ENCODE results near the gene POLR3H. TPM values are rescaled to one million over a fixed set of nuclear protein-coding genes. Genes with fewer than 3 reads are reported as not detected.

The POLR3H gene
- total RNA-seq, 1 donor from 2014 or later, result 15.8 TPM

DNA sequence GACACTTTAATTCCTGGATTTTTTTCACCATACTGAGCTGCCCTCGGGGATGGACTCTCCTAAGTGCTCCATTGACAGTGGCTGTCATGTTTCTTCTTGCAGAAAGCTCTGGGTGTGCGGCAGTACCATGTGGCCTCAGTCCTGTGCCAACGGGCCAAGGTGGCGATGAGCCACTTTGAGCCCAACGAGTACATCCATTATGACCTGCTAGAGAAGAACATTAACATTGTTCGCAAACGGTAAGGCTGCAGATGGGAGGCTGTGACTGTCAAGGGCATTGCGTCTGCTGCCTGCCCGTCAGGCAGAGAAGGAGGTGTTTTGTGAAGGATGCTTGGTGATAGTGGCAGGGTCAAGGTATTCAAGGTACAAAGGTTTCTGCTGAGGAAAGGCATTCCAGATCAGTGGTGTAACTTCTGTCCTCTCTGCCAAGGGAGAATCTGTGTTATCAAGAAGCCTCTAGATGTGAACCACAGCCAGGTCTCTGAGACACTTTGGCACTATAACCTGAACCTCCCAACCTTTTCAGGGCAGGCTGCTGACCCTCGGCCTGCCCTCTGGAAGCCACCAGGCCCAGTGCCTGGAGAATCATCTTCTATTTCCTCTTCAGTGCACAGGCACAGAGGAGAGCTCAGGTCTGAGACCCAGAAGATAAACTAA, 44.5 kb downstream of the POLR3H start:
- Histone ChIP-seq H3K4me1 (peaks cover 98% of the 10 kb centered on the region), H3K27me3 (ENCODE audit: low read depth) (no peaks in the 10 kb centered on the region), H3K27ac (replicated peaks) (peak overlapping the region; percentile 76), H3K9me3 (replicated peaks) (no peaks in the 10 kb centered on the region), H3K36me3 (peaks cover 51% of the 10 kb centered on the region), H3K4me3 (no peak overlapping the region)
- no peak for DNase-seq
- TF ChIP-seq, protein P1, sequence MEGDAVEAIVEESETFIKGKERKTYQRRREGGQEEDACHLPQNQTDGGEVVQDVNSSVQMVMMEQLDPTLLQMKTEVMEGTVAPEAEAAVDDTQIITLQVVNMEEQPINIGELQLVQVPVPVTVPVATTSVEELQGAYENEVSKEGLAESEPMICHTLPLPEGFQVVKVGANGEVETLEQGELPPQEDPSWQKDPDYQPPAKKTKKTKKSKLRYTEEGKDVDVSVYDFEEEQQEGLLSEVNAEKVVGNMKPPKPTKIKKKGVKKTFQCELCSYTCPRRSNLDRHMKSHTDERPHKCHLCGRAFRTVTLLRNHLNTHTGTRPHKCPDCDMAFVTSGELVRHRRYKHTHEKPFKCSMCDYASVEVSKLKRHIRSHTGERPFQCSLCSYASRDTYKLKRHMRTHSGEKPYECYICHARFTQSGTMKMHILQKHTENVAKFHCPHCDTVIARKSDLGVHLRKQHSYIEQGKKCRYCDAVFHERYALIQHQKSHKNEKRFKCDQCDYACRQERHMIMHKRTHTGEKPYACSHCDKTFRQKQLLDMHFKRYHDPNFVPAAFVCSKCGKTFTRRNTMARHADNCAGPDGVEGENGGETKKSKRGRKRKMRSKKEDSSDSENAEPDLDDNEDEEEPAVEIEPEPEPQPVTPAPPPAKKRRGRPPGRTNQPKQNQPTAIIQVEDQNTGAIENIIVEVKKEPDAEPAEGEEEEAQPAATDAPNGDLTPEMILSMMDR (IDR thresholded peaks at IDR 0.05; ENCODE audit: borderline replicate concordance), result no peak
- intact Hi-C loops (cut with micrococcal nuclease), result no loop called here

DNA sequence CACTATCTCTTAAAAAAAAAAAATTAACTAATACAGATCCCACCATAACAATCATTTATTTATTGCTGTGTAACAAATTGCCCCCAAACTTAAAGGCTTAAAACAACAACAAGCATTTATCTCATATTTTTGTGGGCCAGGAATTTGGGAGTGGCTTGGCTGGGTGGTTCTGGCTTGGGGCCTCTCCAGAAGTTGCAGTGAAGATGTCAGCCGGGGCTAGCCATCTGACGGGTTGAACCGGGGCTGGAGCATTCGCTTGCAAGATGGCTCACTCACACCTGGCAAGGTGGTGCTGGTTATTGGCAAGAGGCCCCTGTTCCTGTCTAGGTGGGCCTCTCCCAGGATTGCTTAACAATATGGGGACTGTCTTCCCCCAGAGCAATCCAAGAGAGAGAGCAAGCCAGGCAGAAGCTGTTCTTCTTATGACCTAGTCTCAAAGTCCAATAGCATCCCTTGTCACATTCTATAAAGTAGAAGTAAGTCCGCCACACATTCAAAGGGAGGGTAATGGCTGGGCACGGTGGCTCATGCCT, 45.9 kb downstream of the POLR3H start:
- Histone ChIP-seq H3K9me3 (replicated peaks) (no peaks in the 10 kb centered on the region), H3K27ac (replicated peaks) (peak overlapping the region; percentile 76), H3K4me3 (no peak overlapping the region), H3K27me3 (ENCODE audit: low read depth) (no peaks in the 10 kb centered on the region), H3K4me1 (peaks cover 98% of the 10 kb centered on the region), H3K36me3 (peaks cover 39% of the 10 kb centered on the region)
- TF ChIP-seq, protein P1 (IDR thresholded peaks at IDR 0.05; ENCODE audit: borderline replicate concordance), result no peak
- DNase-seq, result no peak
- intact Hi-C loops (cut with micrococcal nuclease), result no loop called here

DNA sequence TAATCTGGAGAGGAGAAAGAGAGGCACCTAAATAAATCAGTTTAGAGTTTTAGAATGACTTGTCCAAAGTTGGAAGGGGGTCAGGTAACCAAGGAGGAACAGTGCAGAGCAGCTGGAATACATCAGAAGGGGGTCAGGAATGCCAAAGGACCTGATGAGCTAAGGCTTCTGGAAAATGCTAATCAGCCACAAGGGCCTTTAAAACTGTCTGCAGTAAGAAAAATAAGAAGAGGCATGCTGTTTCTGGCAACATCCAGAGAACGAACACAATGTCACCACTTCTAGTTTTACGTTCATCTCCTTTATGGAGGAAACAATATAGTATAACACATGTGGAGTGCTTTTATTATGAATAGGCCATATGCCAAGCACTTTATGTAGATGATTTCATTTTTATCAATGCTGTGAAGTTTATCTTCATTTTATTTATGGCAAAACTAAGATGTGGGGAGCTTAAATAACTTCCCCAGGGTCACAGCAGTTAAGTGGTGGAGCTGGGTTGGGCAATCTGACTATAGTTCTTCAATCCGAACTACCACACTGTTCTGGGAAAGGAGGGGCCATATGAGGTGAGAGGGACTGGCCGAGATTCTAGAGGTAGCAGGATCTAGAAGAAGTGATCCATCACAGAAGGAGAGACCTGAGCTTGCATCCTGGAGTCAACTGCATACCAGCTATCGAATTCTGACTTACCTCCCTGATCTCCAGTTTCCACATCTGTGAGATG, 52.7 kb downstream of the POLR3H start:
- H3K9me3 ChIP-seq (replicated peaks), result no peaks in the 10 kb centered on the region
- H3K4me1 ChIP-seq, result peaks cover 99% of the 10 kb centered on the region
- peak overlapping the region; percentile 17 for H3K4me3 ChIP-seq
- TF ChIP-seq, protein P1 (IDR thresholded peaks at IDR 0.05; ENCODE audit: borderline replicate concordance), result no peak
- peak overlapping the region; percentile 76 for H3K27ac ChIP-seq (replicated peaks)
- intact Hi-C loops (cut with micrococcal nuclease), result no loop called here
- no peaks in the 10 kb centered on the region for H3K27me3 ChIP-seq (ENCODE audit: low read depth)
- H3K36me3 ChIP-seq, result no peaks in the 10 kb centered on the region
- no peak for DNase-seq

DNA sequence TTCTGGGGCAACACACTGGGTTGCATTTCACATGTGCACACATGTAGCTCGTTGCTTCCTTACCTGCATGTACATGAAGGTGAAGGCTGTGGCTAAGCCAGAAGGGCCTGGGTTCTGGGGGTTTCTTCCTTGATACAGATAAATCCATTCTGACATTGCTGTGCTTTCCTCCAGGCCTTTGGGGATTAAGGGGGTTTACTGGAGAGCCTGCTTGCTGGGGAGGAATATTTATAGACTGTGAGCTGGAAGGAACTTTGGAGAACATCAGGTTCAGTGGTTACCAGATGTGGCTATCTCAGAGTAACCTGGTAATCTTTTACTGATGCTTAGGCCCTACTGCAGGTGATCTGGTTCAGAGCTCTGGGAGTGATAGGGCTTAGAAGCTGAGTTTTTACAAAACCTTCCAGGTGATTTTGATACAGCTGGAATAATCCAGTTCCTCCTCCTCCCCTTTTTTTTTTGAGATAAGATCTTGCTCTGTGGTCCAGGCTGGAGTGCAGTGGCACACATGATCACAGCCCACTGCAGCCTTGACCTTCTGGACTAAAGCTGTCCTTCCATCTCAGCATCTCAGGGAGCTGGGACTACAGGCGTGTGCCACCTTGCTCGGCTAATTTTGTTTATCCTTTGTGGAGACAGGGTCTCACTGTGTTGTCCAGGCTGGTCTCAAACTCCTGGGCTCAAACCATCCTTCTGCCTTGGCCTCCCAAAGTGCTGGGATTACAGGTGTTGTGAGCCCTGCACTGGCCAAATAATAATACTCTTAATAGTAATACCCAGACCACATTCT, 55.5 kb downstream of the POLR3H start:
- Histone ChIP-seq H3K9me3 (replicated peaks) (no peaks in the 10 kb centered on the region), H3K36me3 (no peaks in the 10 kb centered on the region), H3K27me3 (ENCODE audit: low read depth) (no peaks in the 10 kb centered on the region), H3K4me1 (peaks cover 100% of the 10 kb centered on the region), H3K4me3 (no peak overlapping the region), H3K27ac (replicated peaks) (peak overlapping the region; percentile 76)
- no peak for DNase-seq
- TF ChIP-seq, protein P1 (IDR thresholded peaks at IDR 0.05; ENCODE audit: borderline replicate concordance), result no peak
- intact Hi-C loops (cut with micrococcal nuclease), result no loop called here

DNA sequence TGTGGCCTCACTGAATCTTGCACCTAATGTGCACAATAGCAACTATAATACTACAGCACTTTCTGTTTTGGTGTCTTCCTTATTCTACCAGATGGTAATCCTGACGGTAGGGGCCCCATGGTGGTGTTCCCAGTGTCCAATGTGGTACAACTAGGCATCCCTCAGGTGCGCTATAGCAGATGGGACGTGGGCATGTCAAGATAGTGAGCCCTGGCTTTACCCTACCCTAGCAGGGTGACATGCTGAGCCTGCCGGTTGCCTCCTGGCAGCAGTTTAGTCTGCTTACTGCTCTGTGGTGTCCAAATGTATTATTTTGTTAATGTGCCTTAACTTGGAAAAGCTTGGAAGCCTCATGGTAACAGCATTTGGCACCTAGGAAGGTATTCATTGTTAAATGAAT, 56.2 kb downstream of the POLR3H start:
- H3K4me1 ChIP-seq, result peaks cover 100% of the 10 kb centered on the region
- no peak overlapping the region for H3K4me3 ChIP-seq
- no peaks in the 10 kb centered on the region for H3K9me3 ChIP-seq (replicated peaks)
- H3K36me3 ChIP-seq, result no peaks in the 10 kb centered on the region
- H3K27ac ChIP-seq (replicated peaks), result peak overlapping the region; percentile 76
- TF ChIP-seq, protein P1 (IDR thresholded peaks at IDR 0.05; ENCODE audit: borderline replicate concordance), result no peak
- DNase-seq, result no peak
- H3K27me3 ChIP-seq (ENCODE audit: low read depth), result no peaks in the 10 kb centered on the region
- intact Hi-C loops (cut with micrococcal nuclease), result no loop called here

Data from left ventricle myocardium inferior (tissue), 1 donor.